H9 (cell line): ENCODE data around the gene MTX1. TPM values are rescaled to one million over a fixed set of nuclear protein-coding genes. Genes with fewer than 3 reads are reported as not detected.

Experiments
- DNase-seq: peaks from one replicate; pipeline ENCODE4 v3.0.0-alpha.2; 2017
- H2AFZ ChIP-seq: one replicate; pipeline ENCODE4 v1.6.1; 2013; ENCODE audit warnings: mild to moderate bottlenecking, low read length, control low read depth, moderate library complexity
- H2AK5ac ChIP-seq: 2 replicates; pipeline ENCODE4 v1.6.1; 2013; ENCODE audit warnings: low read length, control low read depth, mixed read lengths; ENCODE audit not compliant: insufficient read length
- H2BK120ac ChIP-seq: one replicate; pipeline ENCODE4 v1.6.1; 2013; ENCODE audit warnings: low read depth, mild to moderate bottlenecking, low read length, control low read depth, inconsistent platforms; ENCODE audit not compliant: poor library complexity, severe bottlenecking
- H2BK12ac ChIP-seq: 2 replicates; pipeline ENCODE4 v1.6.1; 2013; ENCODE audit warnings: low read length, control low read depth, mixed read lengths, low read depth; ENCODE audit not compliant: insufficient read length
- H2BK15ac ChIP-seq: 2 replicates; pipeline ENCODE4 v1.6.1; 2013; ENCODE audit warnings: low read depth, low read length, control low read depth
- H2BK20ac ChIP-seq: one replicate; pipeline ENCODE4 v1.6.1; 2013; ENCODE audit warnings: low read depth, mild to moderate bottlenecking, low read length, control low read depth, inconsistent platforms; ENCODE audit not compliant: poor library complexity, severe bottlenecking
- H2BK5ac ChIP-seq: 2 replicates; pipeline ENCODE4 v1.6.1; 2013; ENCODE audit warnings: low read length, control low read depth, mixed read lengths; ENCODE audit not compliant: insufficient read length
- H3K14ac ChIP-seq: 2 replicates; pipeline ENCODE4 v1.6.1; 2013; ENCODE audit warnings: low read length, control low read depth; ENCODE audit not compliant: insufficient read depth
- H3K18ac ChIP-seq: 2 replicates; pipeline ENCODE4 v1.6.1; 2013; ENCODE audit warnings: low read depth, mild to moderate bottlenecking, mixed read lengths, low read length, control low read depth; ENCODE audit not compliant: insufficient read length
- H3K23ac ChIP-seq: 2 replicates; pipeline ENCODE4 v1.6.1; 2013; ENCODE audit warnings: low read length, control low read depth, mixed read lengths, low read depth; ENCODE audit not compliant: insufficient read length
- H3K23me2 ChIP-seq: 2 replicates; pipeline ENCODE4 v1.6.1; 2013; ENCODE audit warnings: low read depth, mild to moderate bottlenecking, mixed read lengths, low read length, control low read depth; ENCODE audit not compliant: insufficient read length, poor library complexity, severe bottlenecking
- H3K27ac ChIP-seq: 2 replicates; pipeline ENCODE4 v1.5.1; 2013; ENCODE audit warnings: low read length, control low read depth, mixed read lengths, low read depth; ENCODE audit not compliant: insufficient read length
- H3K27me3 ChIP-seq: 2 replicates; pipeline ENCODE4 v1.6.1; 2013; ENCODE audit warnings: low read length, control low read depth, inconsistent platforms; ENCODE audit not compliant: insufficient read depth
- H3K4ac ChIP-seq: 2 replicates; pipeline ENCODE4 v1.6.1; 2013; ENCODE audit warnings: low read depth, mild to moderate bottlenecking, control low read depth, inconsistent platforms, low read length, moderate library complexity
- H3K4me1 ChIP-seq: 2 replicates; pipeline ENCODE4 v1.6.1; 2013; ENCODE audit warnings: low read length, control low read depth, inconsistent platforms; ENCODE audit not compliant: insufficient read depth
- H3K4me2 ChIP-seq: 2 replicates; pipeline ENCODE4 v1.6.1; 2013; ENCODE audit warnings: low read length, control low read depth, mixed read lengths; ENCODE audit not compliant: insufficient read length, insufficient read depth
- H3K56ac ChIP-seq: 2 replicates; pipeline ENCODE4 v1.6.1; 2013; ENCODE audit warnings: low read depth, mild to moderate bottlenecking, mixed read lengths, low read length, control low read depth; ENCODE audit not compliant: insufficient read length
- H3K79me1 ChIP-seq: 2 replicates; pipeline ENCODE4 v1.6.1; 2013; ENCODE audit warnings: low read depth, mild to moderate bottlenecking, moderate library complexity, low read length, control low read depth, inconsistent platforms; ENCODE audit not compliant: insufficient read depth, poor library complexity, severe bottlenecking
- H3K79me2 ChIP-seq: 2 replicates; pipeline ENCODE4 v1.6.1; 2013; ENCODE audit warnings: low read length, control low read depth, inconsistent platforms; ENCODE audit not compliant: insufficient read depth
- H3K9ac ChIP-seq: 2 replicates; pipeline ENCODE4 v1.6.1; 2013; ENCODE audit warnings: low read length, control low read depth, mixed read lengths; ENCODE audit not compliant: insufficient read length; ENCODE audit errors: extremely low read depth
- H3K9me3 ChIP-seq: one replicate; pipeline ENCODE4 v1.6.1; 2013; ENCODE audit warnings: low read depth, low read length, inconsistent platforms; ENCODE audit not compliant: control insufficient read depth
- H3T11ph ChIP-seq: one replicate; pipeline ENCODE4 v1.6.1; 2013; ENCODE audit warnings: mild to moderate bottlenecking, low read length, control low read depth, inconsistent platforms
- H4K20me1 ChIP-seq: one replicate; pipeline ENCODE4 v1.6.1; 2013; ENCODE audit not compliant: control insufficient read depth, insufficient read length, insufficient read depth
- H4K5ac ChIP-seq: 2 replicates; pipeline ENCODE4 v1.6.1; 2013; ENCODE audit warnings: low read depth, mild to moderate bottlenecking, mixed read lengths, low read length, control low read depth; ENCODE audit not compliant: insufficient read length
- H4K8ac ChIP-seq: replicated peaks from 2 replicates; pipeline ENCODE4 v1.6.1; 2013; ENCODE audit warnings: low read length, control low read depth, mixed read lengths, low read depth; ENCODE audit not compliant: insufficient read length
- H4K91ac ChIP-seq: 2 replicates; pipeline ENCODE4 v1.6.1; 2013; ENCODE audit warnings: low read depth, mild to moderate bottlenecking, moderate library complexity, mixed read lengths, low read length, control low read depth; ENCODE audit not compliant: insufficient read length
- H3K27ac Mint-ChIP-seq, 3 experiments: 2 replicates in 2 of 3; 3 replicates in 1 of 3; pipeline ENCODE4 v1.8.0; 2020 to 2021; ENCODE audit warnings: mixed read lengths in 3 of 3, mild to moderate bottlenecking in 1 of 3, moderate library complexity in 1 of 3
- H3K27me3 Mint-ChIP-seq: 2 replicates; pipeline ENCODE4 v1.8.0; 2021; ENCODE audit warnings: low read depth, mild to moderate bottlenecking, moderate library complexity, mixed read lengths
- H3K36me3 Mint-ChIP-seq, 3 experiments: 2 replicates in 2 of 3; 3 replicates in 1 of 3; pipeline ENCODE4 v1.8.0; 2020 to 2021; ENCODE audit warnings: low read depth in 3 of 3, mixed read lengths in 3 of 3; ENCODE audit not compliant: insufficient read depth in 1 of 3
- H3K4me1 Mint-ChIP-seq, 2 experiments: 2 replicates each; pipeline ENCODE4 v1.8.0; 2020; ENCODE audit warnings: mixed read lengths in 2 of 2
- H3K4me3 Mint-ChIP-seq, 2 experiments: 2 replicates in 1 of 2; 3 replicates in 1 of 2; pipeline ENCODE4 v1.8.0; 2020 to 2021; ENCODE audit warnings: mild to moderate bottlenecking in 2 of 2, mixed read lengths in 2 of 2, moderate library complexity in 1 of 2
- H3K9me3 Mint-ChIP-seq, 2 experiments: 2 replicates in 1 of 2; 3 replicates in 1 of 2; pipeline ENCODE4 v1.8.0; 2020; ENCODE audit warnings: mild to moderate bottlenecking in 2 of 2, mixed read lengths in 2 of 2, moderate library complexity in 1 of 2
- CTCF ChIP-seq: fragments of 200-600 bp; sonication (generic); conservative IDR thresholded peaks from 3 replicates; pipeline ENCODE4 v1.8.0; 2021; ENCODE audit warnings: antibody characterized with exemption, mild to moderate bottlenecking
- WGBS: extraction: QIAGEN DNeasy Blood & Tissue Kit; methylation state at CpG from one replicate; pipeline ENCODE4 v1.1.7; 2013; ENCODE audit warnings: missing lambda C conversion rate, low lambda C conversion rate, mixed read lengths; ENCODE audit not compliant: insufficient read length; ENCODE audit errors: extremely low coverage; 5-methylcytosine and 5-hydroxymethylcytosine counted together
- total RNA-seq: library from RNA; stranded (reverse); gene quantifications from 2 replicates; pipeline ENCODE4 v1.2.1, GENCODE V29; 2021

MTX1 gene
- total RNA-seq, 1 experiment from 2014 or later: 45.0 TPM

- Histone ChIP-seq H4K8ac (no peak overlapping the region), H3K27ac (no peak overlapping the region), H2BK12ac (no peak overlapping the region), H2AK5ac (no peak overlapping the region), H2BK120ac (no peak overlapping the region), H4K5ac (no peak overlapping the region), H2BK5ac (no peak overlapping the region), H3K9ac (no peak overlapping the region), H3K23ac (no peak overlapping the region), H3K14ac (no peak overlapping the region), H3K79me1 (no peaks in the 10 kb centered on the region), H3K27me3 (no peaks in the 10 kb centered on the region), H2AFZ (no peak overlapping the region), H3K79me2 (no peaks in the 10 kb centered on the region), H2BK20ac (no peak overlapping the region), H4K91ac (no peak overlapping the region), H3K18ac (no peak overlapping the region), H3T11ph (no peak overlapping the region), H4K20me1 (no peaks in the 10 kb centered on the region), H3K9me3 (no peaks in the 10 kb centered on the region), H3K4ac (no peak overlapping the region), H3K56ac (no peak overlapping the region), H2BK15ac (no peak overlapping the region), H3K4me1 (no peaks in the 10 kb centered on the region), H3K4me2 (no peak overlapping the region), H3K23me2 (peaks cover 4% of the 10 kb centered on the region)
- no peak for DNase-seq
- no peak overlapping the region for H3K4me3 Mint-ChIP-seq
- H3K27ac Mint-ChIP-seq: peak overlapping the region in 1 of 3 experiments; percentile 39; a peak in 1 of 7 replicates
- H3K4me1 Mint-ChIP-seq: peaks cover 11 to 25% of the 10 kb centered on the region in 2 experiments
- peaks cover 41 to 70% (median 61%) of the 10 kb centered on the region in 3 experiments for H3K36me3 Mint-ChIP-seq
- TF ChIP-seq CTCF: no peak
- H3K27me3 Mint-ChIP-seq: no peaks in the 10 kb centered on the region; the same call in none of the 2 replicates
- no peaks in the 10 kb centered on the region for H3K9me3 Mint-ChIP-seq
- no CpG with 5 or more reads among the region's 31 CpGs for WGBS
Observed at GRCh38 chr1:155179112-155180031, 29.1 kb upstream of the MTX1 start.
